NCI-H774 (cell line): Measurements from ENCODE around the gene GBGT1.

Source experiments
- DNase-seq: peaks from one replicate; lab custom pipeline; 2025; lab: John Stamatoyannopoulos, UW

GBGT1 gene

GRCh38 chr9:133143639-133144141 is 20.0 kb downstream of the GBGT1 start:
- DNase-seq: no peak

GRCh38 chr9:133142684-133143622 is 20.8 kb downstream of the GBGT1 start:
- no peak for DNase-seq

- DNase-seq: no peak
Measured at GRCh38 chr9:133141833-133142595, 21.7 kb downstream of the GBGT1 start.

DNA sequence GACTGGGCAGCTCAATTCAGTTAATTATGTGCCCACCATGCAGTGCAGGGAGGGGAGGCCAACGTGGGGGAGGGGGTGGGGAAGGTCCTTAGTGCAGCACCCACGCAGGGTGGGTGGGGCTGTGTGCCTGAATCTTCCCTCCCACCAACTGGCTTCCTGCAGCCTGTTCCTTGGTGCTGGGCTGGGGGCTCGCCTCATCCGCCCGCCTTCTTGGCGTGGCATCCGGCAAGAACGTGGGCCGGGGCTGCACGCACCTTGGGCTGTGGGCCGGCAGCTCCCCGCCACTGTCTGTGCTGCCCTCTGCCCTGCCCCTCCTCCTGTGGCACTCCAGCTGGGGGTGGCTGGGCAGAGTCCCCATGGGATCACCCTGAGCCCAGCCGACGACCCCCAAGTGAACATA is 23.1 kb downstream of the GBGT1 start:
- DNase-seq: no peak

GRCh38 chr9:133140174-133140505 is 23.6 kb downstream of the GBGT1 start:
- DNase-seq: no peak

DNA sequence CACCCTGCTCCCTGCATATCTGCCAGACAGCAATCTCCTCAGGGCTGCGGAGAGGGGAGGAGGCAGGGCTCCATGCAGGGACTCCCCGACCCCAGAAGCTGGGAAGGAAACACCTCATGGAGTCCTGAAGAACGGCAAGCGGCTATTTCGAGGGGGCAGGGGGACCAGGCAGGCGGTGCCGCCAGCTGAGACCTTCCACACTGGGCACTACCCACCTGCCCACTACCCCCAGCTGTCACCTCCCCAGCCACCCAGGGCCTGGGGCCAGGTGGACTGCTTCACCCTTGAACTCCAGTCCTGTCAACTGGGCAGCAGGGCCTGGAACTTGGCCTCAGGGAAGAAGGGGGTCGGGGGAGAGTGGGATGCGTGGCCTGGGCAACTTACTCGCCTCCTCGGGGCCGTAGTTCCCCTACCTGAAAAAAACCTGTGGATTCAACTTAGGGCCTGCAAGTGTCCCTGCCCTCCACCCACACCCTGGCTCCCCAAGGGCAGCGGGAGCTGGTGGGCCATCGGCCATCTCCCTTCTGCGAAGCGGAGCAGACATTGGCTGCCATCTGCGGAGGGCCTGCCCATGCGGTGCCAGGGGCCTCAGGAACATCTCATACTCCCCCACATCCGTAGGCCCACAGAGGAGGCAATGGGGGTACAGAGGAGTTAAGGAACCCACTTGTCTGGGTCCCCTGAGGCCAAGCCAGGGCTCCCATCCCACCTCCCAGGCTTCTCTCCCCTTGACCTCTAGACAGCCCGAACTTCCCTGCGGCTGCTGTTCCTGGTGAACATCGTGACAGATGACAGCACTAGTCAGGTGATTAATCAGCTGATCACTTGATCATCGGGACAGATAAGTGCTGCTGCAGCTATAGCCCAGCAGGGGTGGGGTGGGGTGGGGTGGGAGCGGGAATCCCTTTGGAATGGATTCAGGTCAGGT is 24.2 kb downstream of the GBGT1 start:
- DNase-seq: no peak

DNA sequence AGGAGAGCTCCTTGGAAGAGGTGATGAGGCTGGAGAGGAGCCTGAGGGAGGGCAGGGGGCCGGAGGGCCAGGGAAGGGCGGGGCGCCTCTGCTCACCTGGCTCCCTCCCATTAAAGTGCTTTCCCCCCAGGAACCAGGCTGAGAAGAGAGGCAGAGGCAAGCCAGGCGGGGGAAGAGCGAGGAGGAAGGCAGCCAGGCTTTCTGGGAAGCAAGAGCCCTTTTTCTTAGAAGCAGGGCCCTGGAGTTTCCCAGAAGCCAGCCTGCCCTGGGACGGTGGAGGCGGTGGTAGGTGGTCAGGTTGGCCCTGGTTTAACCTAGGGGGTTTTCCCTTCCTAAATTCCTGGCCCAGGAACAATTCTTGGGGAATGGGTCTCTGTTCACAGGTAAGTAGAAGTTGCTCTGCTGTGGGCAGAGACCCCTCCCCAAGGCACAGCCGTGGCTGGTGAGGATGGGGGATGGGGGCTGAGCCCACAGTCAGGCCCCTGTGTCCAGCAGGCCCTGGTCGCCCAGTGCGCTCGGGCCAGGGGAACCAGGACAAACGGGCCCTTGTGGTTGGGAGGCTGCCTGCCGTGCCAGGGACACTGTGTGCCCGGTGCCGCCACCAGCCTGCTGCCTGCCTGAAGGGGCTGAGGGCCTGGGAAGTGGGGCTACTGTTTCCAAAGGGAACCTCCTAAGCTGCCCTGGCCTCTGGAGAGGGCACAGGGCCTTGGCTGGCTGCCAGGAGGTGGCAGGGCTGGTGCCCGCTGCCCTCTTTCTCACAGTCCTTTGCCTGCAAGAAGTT is 26.1 kb downstream of the GBGT1 start:
- no peak for DNase-seq

- DNase-seq: no peak
Measured at GRCh38 chr9:133135146-133135745, 28.5 kb downstream of the GBGT1 start.

GRCh38 chr9:133134388-133135145 is 29.1 kb downstream of the GBGT1 start:
- DNase-seq: no peak

GRCh38 chr9:133133681-133134387 is 29.9 kb downstream of the GBGT1 start:
- peak; percentile 94 for DNase-seq

GRCh38 chr9:133132174-133132573 is 31.5 kb downstream of the GBGT1 start:
- DNase-seq: no peak

DNA sequence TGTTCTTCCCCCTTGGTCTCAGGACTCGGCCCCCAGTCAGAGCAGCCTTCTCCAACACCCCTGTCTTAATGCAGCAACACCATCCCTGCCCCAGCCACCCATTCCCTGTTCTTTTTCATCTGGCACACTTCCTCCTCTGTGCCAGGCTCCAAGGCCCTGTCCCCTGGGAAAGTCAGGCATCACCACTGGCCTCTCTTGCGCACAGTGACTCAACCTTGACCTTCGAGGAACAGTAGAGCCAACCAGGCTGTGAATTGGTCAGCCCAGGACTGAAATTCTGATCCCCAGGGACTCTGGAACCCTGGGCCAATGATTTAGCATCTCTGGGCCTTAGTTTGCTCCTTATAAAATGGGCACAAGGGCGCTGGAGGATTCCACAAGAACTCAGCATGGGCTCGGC is 32.2 kb downstream of the GBGT1 start:
- no peak for DNase-seq

DNA sequence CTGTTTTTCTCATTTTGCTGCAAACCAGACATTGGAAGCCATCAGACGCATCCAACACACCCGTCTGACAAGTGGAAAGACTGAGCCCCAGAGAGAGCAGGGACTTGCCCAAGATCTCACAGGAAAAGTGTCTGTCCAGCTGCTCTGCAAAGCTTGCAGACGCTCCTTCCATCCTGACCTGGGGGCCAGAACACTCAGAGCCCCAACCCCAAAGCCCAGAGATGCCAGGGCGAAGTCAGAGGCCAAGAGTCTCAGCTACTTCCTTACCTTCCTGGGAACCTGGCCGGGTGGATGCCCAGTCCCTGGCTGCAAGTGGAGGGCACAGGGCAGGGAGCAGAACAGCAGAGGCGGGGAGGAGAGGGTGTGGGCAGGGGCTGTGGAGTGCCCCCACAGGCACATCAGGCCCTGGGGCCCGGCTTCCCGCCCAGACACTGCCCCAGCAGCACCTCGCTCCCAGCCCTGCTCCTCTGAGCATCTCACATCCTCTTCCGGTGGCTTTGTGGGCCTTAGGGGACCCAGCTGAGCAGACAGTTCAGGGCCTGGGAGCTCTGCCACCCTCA is 32.9 kb downstream of the GBGT1 start:
- no peak for DNase-seq

DNA sequence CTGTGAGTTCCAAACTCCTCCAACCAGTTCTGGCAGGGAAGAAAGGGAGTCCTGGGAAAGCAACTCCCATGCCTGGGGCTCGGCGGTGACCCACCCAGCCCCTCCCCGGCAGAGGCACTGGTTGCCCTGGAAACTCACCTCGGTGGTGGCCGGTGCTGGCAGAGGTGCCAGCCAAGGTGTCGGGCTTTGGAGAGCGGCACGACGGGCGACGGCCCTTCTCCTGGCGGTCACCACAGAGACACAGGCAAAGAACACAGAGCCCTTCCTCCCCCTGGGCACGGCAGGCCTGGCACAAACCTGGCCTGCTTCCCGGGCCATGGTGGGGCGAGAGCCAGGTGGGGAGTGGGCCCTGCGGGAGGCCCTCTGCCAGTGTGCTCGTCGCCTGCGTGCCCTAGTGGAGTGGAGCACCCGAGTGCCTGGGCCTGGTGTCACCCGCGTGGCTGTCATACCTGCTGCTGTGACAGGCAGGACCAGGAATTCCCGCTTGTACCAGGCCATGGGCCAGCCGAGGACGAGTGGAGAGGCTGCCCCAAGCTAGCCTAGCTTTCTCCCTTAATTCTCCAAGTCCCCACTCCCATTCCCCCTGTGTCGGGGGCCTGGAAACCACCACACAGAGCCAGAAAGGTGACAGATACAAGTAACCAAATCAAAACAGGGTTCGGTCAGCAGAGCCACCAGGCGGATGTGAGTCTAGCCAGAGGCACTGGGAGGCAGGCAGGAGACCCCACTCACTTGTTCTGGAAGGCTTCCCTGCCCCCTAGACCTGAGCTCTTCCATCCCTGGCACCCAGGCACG is 34.5 kb downstream of the GBGT1 start:
- DNase-seq: no peak

GRCh38 chr9:133128152-133128551 is 35.6 kb downstream of the GBGT1 start:
- no peak for DNase-seq

DNA sequence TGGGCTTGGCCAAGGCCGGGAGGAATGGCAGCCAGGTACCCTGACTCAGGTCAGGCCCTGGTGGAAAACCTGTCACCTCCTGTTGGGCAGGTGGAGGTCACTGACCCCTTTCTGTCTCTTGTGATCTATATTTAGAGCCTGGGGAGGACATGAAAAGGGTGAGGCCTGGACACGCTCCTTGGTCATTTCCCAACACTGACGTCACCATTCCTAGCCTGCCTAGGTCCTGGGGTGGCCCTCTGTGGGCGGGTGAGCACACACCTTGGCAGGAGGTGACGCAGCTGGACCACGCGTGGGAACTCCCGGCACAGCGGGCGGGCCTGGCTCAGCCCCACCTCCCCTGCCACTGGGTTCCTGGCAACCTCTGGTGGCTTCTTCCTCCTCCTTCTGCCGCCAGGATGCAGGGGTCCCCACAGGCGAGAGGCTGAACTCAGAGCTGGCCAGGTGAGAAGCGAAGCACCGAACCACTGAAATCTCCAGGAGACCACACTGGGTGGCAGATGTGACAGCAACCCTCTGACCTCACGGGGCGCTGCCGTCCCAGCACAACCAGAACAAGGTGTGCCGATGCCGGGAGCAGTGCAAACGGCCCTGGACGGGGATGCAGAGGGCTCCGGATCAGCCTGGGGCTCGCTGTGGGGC is 36.3 kb downstream of the GBGT1 start:
- no peak for DNase-seq

DNA sequence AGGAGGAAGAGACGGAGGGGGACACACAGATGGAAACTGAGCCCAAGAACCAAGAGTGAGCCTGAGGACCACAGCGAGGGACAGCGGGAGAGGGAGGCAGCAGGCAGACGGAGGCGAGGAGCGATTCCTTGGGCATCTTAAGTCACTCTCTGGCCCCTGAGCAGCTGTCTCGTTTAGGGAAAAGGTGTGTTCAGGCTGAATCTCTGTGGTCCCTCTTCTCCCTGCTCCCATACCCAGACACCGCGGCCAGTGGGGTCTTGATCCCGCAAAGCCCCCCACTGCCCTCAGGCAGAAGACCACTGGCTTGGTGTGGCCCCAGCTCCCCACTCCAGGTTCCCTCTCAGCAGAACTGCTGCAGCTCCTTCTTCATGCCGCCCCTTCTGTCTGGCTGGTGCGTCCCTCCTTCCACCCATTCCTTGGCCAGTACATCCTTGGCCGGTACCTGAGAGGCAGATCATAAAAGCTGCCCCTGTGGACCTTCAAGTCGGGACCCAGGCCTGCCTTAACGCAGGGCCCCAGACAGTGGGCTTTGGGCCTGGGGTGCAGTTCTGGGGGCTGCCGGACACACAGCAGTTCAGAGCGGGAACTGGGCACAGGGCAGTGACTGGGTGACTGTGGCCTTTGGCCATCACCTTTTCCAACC is 36.9 kb downstream of the GBGT1 start:
- no peak for DNase-seq
